Stimulated activated memory B cell treated with anti-CD40 and anti-IgM and Interleukin-4, amounts not matched to agents 10 μg/mL and 1 μg/mL and 100 μg/mL, for 72 hours (primary cell): ENCODE results near the gene UBTF.
A peak's percentile ranks its signal among the peaks of the same experiment; 100 is the strongest.

Source experiments
- ATAC-seq: fragments of 150-1000 bp; cut with Tn5 transposase; 2 replicates; pipeline ENCODE4 v1.10.0; 2021
- H3K27ac Mint-ChIP-seq: one replicate; pipeline ENCODE4 v1.8.0; 2022; ENCODE audit warnings: mild to moderate bottlenecking, mixed read lengths
- H3K27me3 Mint-ChIP-seq: one replicate; pipeline ENCODE4 v1.8.0; 2022; ENCODE audit warnings: mixed read lengths
- H3K36me3 Mint-ChIP-seq: one replicate; pipeline ENCODE4 v1.8.0; 2022; ENCODE audit warnings: mixed read lengths
- H3K4me1 Mint-ChIP-seq: one replicate; pipeline ENCODE4 v1.8.0; 2022; ENCODE audit warnings: mixed read lengths
- H3K4me3 Mint-ChIP-seq: one replicate; pipeline ENCODE4 v1.8.0; 2022; ENCODE audit warnings: mild to moderate bottlenecking, moderate library complexity, mixed read lengths
- H3K9me3 Mint-ChIP-seq: one replicate; pipeline ENCODE4 v1.8.0; 2022; ENCODE audit warnings: mixed read lengths

Gene UBTF, protein sequence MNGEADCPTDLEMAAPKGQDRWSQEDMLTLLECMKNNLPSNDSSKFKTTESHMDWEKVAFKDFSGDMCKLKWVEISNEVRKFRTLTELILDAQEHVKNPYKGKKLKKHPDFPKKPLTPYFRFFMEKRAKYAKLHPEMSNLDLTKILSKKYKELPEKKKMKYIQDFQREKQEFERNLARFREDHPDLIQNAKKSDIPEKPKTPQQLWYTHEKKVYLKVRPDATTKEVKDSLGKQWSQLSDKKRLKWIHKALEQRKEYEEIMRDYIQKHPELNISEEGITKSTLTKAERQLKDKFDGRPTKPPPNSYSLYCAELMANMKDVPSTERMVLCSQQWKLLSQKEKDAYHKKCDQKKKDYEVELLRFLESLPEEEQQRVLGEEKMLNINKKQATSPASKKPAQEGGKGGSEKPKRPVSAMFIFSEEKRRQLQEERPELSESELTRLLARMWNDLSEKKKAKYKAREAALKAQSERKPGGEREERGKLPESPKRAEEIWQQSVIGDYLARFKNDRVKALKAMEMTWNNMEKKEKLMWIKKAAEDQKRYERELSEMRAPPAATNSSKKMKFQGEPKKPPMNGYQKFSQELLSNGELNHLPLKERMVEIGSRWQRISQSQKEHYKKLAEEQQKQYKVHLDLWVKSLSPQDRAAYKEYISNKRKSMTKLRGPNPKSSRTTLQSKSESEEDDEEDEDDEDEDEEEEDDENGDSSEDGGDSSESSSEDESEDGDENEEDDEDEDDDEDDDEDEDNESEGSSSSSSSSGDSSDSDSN

DNA sequence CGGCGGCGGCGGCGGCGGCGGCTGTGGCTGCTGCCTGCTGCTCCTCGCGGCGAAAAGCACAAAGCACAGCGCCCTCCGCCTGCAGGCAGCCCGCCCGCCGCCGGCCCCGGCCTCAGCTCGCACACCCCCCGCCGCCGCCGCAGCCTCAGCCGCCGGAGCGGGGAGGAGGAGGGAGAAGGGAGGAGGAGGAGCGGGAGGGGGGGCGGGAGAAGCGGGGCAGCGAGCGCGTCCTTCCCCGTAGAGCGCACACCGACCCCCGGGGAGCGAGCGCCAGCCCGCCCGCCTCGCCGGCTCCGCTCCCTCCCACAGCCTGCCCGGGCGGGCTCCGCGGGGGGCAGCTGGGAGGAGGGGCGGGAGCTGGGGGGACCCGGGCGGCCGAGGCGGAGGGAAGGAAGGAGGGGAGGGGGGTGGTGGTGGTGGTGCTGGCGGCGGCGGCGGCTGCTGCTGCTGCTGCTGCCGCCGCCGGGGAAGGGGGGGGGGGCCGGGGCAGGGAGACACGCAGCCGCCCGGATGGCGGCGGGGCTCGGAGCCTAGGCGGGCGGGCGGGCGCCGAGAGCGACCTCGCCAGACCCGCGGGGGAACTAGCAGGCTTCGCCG is at the start of gene UBTF:
Gene UBTF, minus strand, starts transcription at position 60 of the 597 bp plus-strand sequence. CDS start 1,446 bp downstream, outside the sequence.
- peak; percentile 21 for ATAC-seq
- Mint-ChIP-seq H3K4me1 (peaks cover 42% of the 10 kb centered on the region), H3K36me3 (peaks cover 22% of the 10 kb centered on the region), H3K9me3 (no peaks in the 10 kb centered on the region), H3K27me3 (no peaks in the 10 kb centered on the region), H3K27ac (peak within 1 kb of the TSS; percentile 90), H3K4me3 (peak within 1 kb of the TSS; percentile 98)

DNA sequence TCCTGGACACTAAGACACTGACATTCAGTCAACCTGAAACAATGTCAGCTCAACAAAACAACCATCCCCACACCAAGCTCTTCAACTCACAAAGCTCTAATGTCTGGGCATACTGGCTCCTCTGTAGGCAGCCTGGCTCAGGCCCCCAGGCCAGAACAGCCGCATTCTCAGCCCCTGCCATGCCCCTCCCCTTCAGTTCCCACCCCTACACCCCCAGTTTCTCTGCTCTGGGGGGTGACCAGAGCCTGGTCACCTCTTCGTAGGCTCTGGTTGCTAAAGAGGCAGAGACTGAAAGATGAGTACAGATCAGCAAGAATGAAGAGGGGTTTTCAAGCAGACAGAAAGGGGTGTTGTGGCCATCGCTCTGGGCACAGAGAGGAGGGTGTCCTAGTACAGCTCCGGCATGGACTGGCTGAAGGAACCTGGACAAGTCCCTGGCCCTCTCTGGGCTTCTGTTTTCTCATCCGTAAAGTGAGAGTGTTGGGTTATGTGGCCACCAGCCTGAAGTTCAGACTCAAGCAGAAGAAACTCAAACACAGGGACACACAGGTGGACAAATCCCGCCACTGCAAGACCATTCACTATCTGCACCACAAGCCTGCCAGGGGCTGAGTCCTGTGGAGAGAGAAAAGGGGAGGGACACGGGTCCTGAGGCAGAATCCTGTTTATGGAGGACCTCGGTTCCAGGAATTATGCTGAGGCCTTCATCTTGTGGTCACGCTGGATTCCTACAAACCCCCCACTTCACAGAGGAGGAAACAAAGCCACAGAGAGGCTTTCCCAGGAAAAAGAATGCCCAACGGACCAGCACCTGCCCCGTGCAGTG is 49.4 kb upstream of the UBTF start:
- ATAC-seq = no peak

DNA sequence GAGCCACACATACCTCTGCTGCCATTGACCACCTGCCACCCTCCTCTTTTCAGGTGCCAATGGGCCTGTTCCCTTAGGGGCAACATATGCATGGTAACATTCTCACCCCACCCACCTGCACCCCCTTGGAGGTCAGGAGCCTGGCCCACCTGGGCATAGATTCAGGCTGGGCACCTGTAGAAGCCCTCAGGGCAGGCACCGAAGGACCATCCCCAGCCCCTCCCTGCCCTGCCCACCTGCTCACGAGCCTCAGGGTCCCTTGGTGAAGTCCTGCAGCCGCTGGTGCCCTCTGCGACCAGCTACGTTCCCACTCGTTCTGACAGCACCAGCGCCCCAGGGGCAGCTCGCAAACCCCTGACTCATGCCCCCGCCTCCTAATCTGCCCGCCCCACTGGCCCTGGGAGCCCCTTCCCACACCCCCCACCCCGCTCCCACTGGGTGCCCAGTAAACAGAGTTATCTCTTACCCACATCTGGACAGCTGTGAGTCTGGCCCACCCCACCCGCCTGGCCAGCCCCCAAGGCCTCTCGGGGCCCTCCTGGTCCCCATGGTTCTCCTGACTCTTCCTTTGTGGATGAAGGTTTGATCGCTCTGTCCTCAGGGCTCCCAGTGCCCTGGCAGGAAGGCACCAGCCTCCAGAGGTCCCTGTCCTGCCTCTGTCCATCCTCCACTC is 48.5 kb upstream of the UBTF start, which contains the start of gene SLC4A1:
Gene SLC4A1, minus strand, starts transcription at position 318 of the 673 bp plus-strand sequence. CDS start 5,269 bp downstream, outside the sequence.
- no peak within 1 kb of the TSS for H3K27ac Mint-ChIP-seq
- H3K27me3 Mint-ChIP-seq = peaks cover 26% of the 10 kb centered on the region
- H3K4me3 Mint-ChIP-seq = no peak within 1 kb of the TSS
- no peaks in the 10 kb centered on the region for H3K36me3 Mint-ChIP-seq
- no peaks in the 10 kb centered on the region for H3K9me3 Mint-ChIP-seq
- H3K4me1 Mint-ChIP-seq = peaks cover 7% of the 10 kb centered on the region
- ATAC-seq = no peak

More for the DNA sequence above, 49.4 kb upstream of the UBTF start:
- Mint-ChIP-seq H3K27ac (no peak overlapping the region), H3K9me3 (no peaks in the 10 kb centered on the region), H3K27me3 (peaks cover 20% of the 10 kb centered on the region), H3K4me1 (peaks cover 7% of the 10 kb centered on the region), H3K36me3 (no peaks in the 10 kb centered on the region), H3K4me3 (no peak overlapping the region)

DNA sequence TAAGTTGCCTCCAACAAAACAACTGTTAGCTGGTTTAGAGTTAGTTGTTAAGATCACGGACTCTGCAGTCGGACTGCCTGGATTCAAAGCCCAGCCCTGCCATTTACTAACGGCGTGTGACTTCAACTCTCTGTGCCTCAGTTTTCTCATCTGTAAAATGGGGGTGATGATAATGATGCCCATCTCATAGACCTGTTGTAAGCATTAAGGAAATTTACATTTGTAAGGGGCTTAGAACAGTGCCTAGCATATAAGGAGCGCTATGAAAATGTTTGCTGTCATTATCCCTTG is 47.6 kb upstream of the UBTF start:
- Mint-ChIP-seq H3K27ac (no peak overlapping the region), H3K4me1 (no peaks in the 10 kb centered on the region), H3K27me3 (peaks cover 18% of the 10 kb centered on the region), H3K9me3 (no peaks in the 10 kb centered on the region), H3K36me3 (no peaks in the 10 kb centered on the region), H3K4me3 (no peak overlapping the region)
- ATAC-seq = no peak

DNA sequence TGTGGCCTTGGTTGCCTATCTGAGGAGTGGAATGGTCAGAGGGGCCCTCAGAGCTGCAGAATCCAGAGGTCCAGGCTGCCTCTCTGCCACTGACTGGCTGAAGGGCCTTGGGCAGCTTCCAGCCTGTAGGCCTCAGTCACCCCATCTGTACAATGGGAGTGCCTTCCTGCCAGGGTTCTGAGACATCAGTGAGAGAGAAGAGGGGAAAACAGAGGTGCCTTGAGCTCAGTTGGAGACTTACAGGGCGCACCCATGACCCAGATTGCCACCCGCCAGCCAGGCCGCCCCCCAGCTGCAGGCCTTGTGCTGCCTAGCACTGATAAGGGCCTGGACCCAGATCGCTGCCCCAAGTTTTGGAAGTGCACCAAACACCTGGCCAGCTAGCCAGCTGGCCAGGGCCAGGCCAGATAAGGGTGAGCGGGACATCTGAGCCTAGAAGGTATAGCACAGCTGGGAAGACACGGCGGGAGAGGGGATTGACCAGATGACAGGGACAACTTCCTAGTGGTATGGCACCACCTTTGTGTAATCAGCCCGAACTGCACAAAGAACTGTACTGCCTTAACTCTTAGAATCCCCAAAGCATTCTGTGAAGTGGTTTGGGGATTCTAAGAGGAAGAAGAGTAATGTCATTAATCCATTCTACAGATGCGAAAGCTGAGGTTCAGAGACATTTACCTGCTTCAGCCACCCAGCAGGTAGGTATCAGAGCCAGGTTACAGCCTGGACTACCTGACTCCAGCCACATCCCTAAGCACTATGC is 47.1 kb upstream of the UBTF start:
- no peak overlapping the region for H3K4me3 Mint-ChIP-seq
- H3K27ac Mint-ChIP-seq = no peak overlapping the region
- ATAC-seq = no peak
- H3K36me3 Mint-ChIP-seq = no peaks in the 10 kb centered on the region
- H3K9me3 Mint-ChIP-seq = no peaks in the 10 kb centered on the region
- peaks cover 13% of the 10 kb centered on the region for H3K27me3 Mint-ChIP-seq
- H3K4me1 Mint-ChIP-seq = no peaks in the 10 kb centered on the region

DNA sequence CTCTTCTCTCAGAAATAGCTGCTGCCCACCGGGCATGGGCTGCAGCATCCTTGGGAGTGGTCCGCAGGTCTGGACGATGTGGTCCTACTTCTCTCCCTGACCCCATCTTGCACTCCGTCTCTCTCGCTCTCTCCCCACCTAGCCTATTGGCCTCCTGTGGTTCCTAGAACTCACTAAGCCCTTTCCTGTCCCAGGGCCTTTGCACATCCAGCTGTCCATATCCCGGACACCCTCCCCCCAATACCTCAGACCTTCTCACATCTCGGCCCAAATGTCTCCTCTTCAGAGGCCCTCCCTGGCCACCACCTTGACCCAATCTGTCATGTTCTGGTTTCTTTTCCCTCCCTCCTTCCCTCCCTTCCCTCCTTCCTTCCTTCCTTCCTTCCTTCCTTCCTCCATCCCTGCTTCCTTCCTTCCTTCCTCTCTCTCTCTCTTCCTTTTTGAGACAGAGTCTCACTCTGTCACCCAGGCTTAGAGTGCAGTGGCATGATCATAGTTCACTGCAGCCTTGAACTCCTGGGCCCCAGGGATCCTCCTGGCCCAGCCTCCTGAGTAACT is 43.9 kb upstream of the UBTF start:
- ATAC-seq = no peak
- Mint-ChIP-seq H3K4me3 (no peak overlapping the region), H3K27me3 (peaks cover 12% of the 10 kb centered on the region), H3K9me3 (no peaks in the 10 kb centered on the region), H3K4me1 (no peaks in the 10 kb centered on the region), H3K27ac (no peak overlapping the region), H3K36me3 (no peaks in the 10 kb centered on the region)

DNA sequence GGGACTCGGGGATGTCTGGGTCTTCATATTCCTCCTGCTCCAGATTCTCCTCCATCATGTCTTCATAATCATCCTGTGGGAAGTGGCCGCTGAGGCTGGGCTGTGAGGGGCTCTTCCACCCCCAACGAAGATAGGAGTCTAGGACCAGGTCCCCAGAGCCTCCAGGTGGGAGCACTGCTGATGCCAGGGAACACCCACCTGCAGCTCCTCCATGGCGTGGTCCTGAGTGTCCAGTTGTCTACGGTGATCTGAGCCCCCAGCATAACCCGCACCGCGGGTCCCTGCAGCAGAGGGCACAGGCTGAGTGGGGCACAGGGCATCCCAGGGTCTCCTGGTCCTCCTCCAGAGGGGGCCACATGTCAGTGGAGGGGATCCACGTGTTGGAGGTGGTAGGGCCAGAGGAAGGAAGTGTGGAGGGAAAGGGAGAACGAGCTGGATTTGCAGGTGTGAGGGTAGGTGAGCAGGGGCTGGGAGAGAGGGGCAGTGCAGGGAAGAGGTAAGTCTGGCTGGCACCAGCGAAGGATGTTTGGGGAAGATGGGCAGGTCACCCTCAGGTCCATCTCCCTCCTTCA is 43.3 kb upstream of the UBTF start:
- Mint-ChIP-seq H3K9me3 (no peaks in the 10 kb centered on the region), H3K36me3 (no peaks in the 10 kb centered on the region), H3K4me1 (no peaks in the 10 kb centered on the region), H3K27ac (no peak overlapping the region), H3K27me3 (peaks cover 12% of the 10 kb centered on the region), H3K4me3 (no peak overlapping the region)
- ATAC-seq = no peak

DNA sequence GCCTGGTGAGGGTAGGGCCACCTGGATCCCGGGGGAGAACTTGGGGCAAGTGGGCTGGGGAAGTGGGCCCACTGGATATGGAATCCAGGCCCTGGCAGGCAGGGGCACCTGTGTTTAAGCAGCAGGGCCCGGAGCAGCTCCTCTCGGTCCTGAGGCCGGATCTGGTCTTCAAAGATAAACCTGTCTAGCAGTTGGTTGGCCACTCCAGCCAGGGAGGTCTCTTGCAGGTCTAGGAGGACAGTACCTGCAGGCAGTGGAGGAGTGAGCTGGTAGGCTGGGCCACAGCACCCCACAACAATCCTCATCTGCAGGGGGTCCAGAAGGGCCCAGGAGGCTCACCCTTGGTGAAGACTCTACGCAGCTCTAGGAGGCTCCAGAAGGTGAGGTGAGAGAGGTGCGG is 40.8 kb upstream of the UBTF start:
- Mint-ChIP-seq H3K4me3 (no peak overlapping the region), H3K27ac (no peak overlapping the region), H3K36me3 (no peaks in the 10 kb centered on the region), H3K4me1 (no peaks in the 10 kb centered on the region), H3K9me3 (no peaks in the 10 kb centered on the region), H3K27me3 (peaks cover 14% of the 10 kb centered on the region)
- no peak for ATAC-seq

DNA sequence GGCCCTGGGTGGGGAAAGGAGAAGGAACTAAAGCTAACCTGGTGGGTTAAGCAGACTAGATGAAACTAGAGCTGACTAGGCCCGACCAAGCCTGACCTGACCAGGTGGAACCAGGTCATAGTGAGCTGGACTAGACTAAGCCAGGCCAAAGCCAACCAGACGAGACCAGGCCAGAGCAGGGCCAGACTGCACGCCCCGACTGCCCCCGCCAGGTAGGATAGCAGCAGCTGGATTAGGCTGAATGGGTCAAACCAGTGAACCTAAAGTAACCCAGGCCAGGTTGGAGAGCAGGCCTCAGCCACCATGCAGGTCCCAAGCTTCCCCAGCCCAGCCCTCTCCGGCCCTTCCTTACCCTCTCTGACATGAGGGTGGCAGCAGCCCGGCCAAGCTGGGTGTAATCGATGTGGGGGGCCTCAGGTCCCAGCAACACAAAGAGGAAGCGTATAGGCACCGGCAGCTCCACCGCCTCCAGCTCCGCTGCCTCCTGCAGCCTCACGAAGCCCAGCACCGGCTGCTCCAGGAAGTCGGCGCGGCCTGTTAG is 39.4 kb upstream of the UBTF start:
- Mint-ChIP-seq H3K9me3 (no peaks in the 10 kb centered on the region), H3K4me1 (no peaks in the 10 kb centered on the region), H3K36me3 (no peaks in the 10 kb centered on the region), H3K27me3 (peaks cover 24% of the 10 kb centered on the region), H3K4me3 (no peak overlapping the region), H3K27ac (no peak overlapping the region)
- ATAC-seq = no peak

DNA sequence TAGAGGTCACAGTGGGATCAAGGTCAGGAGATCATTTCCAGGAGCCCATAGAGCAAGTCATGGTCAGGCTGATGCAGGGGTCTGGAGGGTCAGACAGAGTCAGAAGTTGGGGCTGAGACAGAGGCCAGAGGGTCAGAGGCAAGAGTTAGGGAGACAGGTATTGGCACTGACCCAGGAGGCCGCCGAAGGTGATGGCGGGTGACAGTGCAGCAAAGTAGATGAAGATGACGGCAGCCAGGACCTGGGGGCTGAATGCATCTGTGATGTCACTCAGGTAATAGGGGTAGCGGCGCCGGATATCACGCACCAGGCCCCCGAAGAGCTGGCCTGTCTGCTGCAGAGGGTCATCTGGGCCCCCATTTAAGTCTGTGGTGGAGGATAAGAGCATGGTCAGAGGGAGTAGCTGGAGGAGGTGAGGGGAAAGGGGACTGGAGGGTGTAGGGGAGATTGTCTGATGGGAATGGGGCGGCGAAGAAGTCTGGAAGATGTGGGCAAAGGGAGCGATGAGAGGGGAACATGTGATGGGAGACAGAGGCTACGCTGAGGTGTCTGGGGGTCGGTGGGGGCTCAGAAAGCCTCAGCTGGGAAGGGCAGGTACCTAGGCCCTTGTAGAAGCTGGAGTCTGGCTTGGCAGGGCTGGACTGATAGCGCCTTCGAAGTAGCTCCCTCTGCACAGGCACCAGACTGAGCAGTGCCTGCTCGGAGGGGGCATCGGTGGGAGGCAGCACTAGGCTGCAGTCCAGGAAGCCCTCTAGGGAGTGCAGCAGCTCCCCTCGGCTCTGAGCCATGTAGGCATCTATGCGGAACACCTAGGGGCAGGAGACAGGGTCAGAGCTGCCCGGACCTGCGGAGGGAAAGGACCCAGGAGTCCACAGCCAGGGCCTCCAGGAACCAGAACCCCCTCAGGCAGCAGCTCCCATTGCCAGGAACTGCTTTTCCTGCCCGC is 38.6 kb upstream of the UBTF start:
- ATAC-seq = no peak
- Mint-ChIP-seq H3K9me3 (no peaks in the 10 kb centered on the region), H3K27ac (no peak overlapping the region), H3K4me1 (no peaks in the 10 kb centered on the region), H3K36me3 (no peaks in the 10 kb centered on the region), H3K27me3 (peaks cover 16% of the 10 kb centered on the region), H3K4me3 (no peak overlapping the region)

DNA sequence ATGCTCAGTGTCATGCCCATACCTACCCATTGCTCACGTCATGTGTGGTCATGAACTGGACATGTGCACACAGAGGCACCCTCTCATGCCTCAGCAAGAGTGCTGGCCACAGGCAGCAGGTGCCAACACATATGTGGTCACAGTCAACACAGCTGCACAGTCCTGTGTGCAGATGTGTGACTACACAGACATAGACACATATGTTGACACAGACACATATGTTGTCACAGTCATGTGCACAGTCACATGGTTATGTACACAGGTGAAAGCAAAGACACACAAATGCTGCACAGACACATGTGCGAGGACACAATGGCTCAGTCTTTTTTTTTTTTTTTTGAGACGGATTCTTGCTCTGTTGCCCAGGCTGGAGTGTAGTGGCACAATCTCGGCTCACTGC is 37.2 kb upstream of the UBTF start:
- Mint-ChIP-seq H3K27ac (no peak overlapping the region), H3K27me3 (peaks cover 14% of the 10 kb centered on the region), H3K36me3 (no peaks in the 10 kb centered on the region), H3K4me1 (no peaks in the 10 kb centered on the region), H3K4me3 (no peak overlapping the region), H3K9me3 (no peaks in the 10 kb centered on the region)
- no peak for ATAC-seq

DNA sequence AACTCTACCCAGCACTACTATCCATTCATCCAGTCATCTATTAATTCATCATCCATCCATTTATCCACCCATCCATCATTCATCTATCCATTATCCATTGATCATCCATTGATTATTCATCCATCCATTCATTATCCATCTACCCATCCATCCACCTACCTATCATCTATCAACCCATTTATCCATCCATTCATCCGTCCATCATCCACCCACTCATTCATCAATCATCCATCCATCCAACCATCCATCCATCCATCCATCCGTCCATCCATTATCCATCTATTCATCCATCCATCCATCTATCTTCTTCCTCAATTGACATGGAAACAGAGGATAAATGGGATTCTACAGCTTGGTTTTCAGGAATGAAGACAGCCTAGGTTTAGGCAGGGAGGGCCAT is 36.4 kb upstream of the UBTF start:
- Mint-ChIP-seq H3K27ac (no peak overlapping the region), H3K36me3 (no peaks in the 10 kb centered on the region), H3K27me3 (peaks cover 14% of the 10 kb centered on the region), H3K9me3 (no peaks in the 10 kb centered on the region), H3K4me3 (no peak overlapping the region), H3K4me1 (no peaks in the 10 kb centered on the region)
- ATAC-seq = no peak
